Heart right ventricle (tissue), 16 donors: Measurements from ENCODE around the gene ARL13B. TPM values are rescaled to one million over a fixed set of nuclear protein-coding genes. Genes with fewer than 3 reads are reported as not detected.

Source experiments
- ATAC-seq, 8 donors: fragments of 200-7000 bp; cut with Tn5 transposase; one replicate each; pipeline ENCODE4 v1.9.1; 2020; ENCODE audit warnings: mild to moderate bottlenecking in 8 of 8, moderate library complexity in 8 of 8, moderate number of reproducible peaks in 1 of 8
- DNase-seq, 2 donors: peaks; one replicate each; pipeline ENCODE4 v3.0.0-alpha.2; 2020
- H3K27ac ChIP-seq, 10 donors: fragments of 200-600 bp; sonication (generic) in 2 of 10; one replicate each; pipeline versions ENCODE4 v1.5.0 to v1.8.0; 2020 to 2022; ENCODE audit warnings: mild to moderate bottlenecking in 3 of 10
- H3K27me3 ChIP-seq, 7 donors: fragments of 200-600 bp; one replicate each; pipeline ENCODE4 v1.8.0; 2021 to 2022; ENCODE audit warnings: mild to moderate bottlenecking in 2 of 7
- H3K36me3 ChIP-seq, 9 donors: fragments of 200-600 bp; sonication (generic) in 1 of 9; one replicate each; pipeline versions ENCODE4 v1.5.0 to v1.8.0; 2020 to 2022; ENCODE audit warnings: mild to moderate bottlenecking in 2 of 9
- H3K4me1 ChIP-seq, 9 donors: fragments of 200-600 bp; sonication (generic) in 1 of 9; one replicate each; pipeline versions ENCODE4 v1.5.0 to v1.8.0; 2020 to 2022; ENCODE audit warnings: mild to moderate bottlenecking in 4 of 9
- H3K4me3 ChIP-seq, 10 donors: fragments of 200-600 bp; sonication (generic) in 2 of 10; one replicate each; pipeline versions ENCODE4 v1.5.0 to v1.8.0; 2020 to 2022; ENCODE audit warnings: mild to moderate bottlenecking in 7 of 10, moderate library complexity in 2 of 10
- H3K9me3 ChIP-seq, 11 donors: fragments of 200-600 bp in 10 of 11; sonication (generic) in 2 of 11; one replicate each; pipeline versions ENCODE4 v1.5.0 to v1.8.0; 2013 to 2022; ENCODE audit warnings: mild to moderate bottlenecking in 2 of 11, control low read depth in 1 of 11, moderate library complexity in 1 of 11
- WGBS, 2 donors: extraction: QIAGEN DNeasy Blood & Tissue Kit; methylation state at CpG; one replicate each; pipeline ENCODE4 v1.1.7; 2013; ENCODE audit warnings: inconsistent platforms in 1 of 2; 5-methylcytosine and 5-hydroxymethylcytosine counted together
- intact Hi-C, 10 donors: fragments of 100-400 bp; cut with DNase I; formaldehyde crosslinking; loops; one replicate each; pipeline versions ENCODE4 v1.11.1 to v1.14.2; 2022
- long read RNA-seq, 3 donors: library from polyadenylated mRNA; unstranded; transcript quantifications; one replicate each; pipeline ENCODE4 v2.0.0, GENCODE V29; 2020 to 2021
- polyA plus RNA-seq, 2 donors: library from polyadenylated mRNA; stranded (reverse); fragments of 200-250 nt; gene quantifications; one replicate each; pipeline ENCODE4 v1.2.3, GENCODE V29; 2013
- total RNA-seq, 10 donors: library from RNA; stranded (reverse); fragmentation: NEBNext Ultra II Directional in 3 of 10; extraction: Animal tissue kit (Norgen Biotek cat#: 25700) in 3 of 10; gene quantifications; one replicate each; pipeline versions ENCODE4 v1.2.1 to v1.2.4, GENCODE V29; 2021 to 2023
- TF ChIP-seq, protein P1 (sequence below), 9 donors: fragments of 200-600 bp; sonication (generic) in 2 of 9; IDR thresholded peaks; one replicate each; pipeline versions ENCODE4 v1.5.0 to v1.8.0; 2021 to 2022; ENCODE audit warnings: antibody characterized with exemption in 9 of 9, mild to moderate bottlenecking in 5 of 9, moderate library complexity in 1 of 9
- donor health status: Arrhythmogenic right ventricular cardiomyopathy.
- donor health status: ischemic (EF 13 %, LVEDD 7.1; RV severe dilation, severe dysfunction).
- donor health status: healthy with polysubstance abuse.
- donor health status: DM: no; HTN: yes; CAD: no.
- donor health status: DM: no; HTN: no; CAD: no.
- donor health status: ischemic (EF 25% LVEDD 6.9; RV normal size, moderate dysfunction).
- donor health status: ischemic (EF 25% LVEDD 5.7; RV mildly dilated, moderate dysfunction).
- donor health status: healthy.
- donor health status: DM: yes; HTN: yes; CAD: no.
- donor health status: Ischemic cardiomyopathy.
- donor health status: ischemic (EF 35%, LVEDD 5.7; RV mildly dilated, moderate dysfunction).
- donor health status: nonischemic (EF 11% LVEDD 7.7; RV severe dilation, severe dysfunction).
- donor health status: DM: yes; HTN: yes; CAD: no.
- donor health status: PGD.
- donor health status: ischemic (EF 29% LVEDD 5.4; RV normal size, mild dysfunction).
- donor health status: nonischemic (EF 23%, LVEDD 6.1; RV moderate dilation, normal function).

The ARL13B gene
- 1 to 10 TPM; 3.1 to 7.4 (median 4.3) TPM for total RNA-seq
- 1 to 10 TPM; 2.2 to 5.0 TPM for polyA plus RNA-seq
- long read RNA-seq, donor 1, partial matches to known transcripts = 0 of 3 reads
- long read RNA-seq, donor 1, other reads (novel, unspliced or antisense) = 3 of 3 reads
- long read RNA-seq, donor 2, partial matches to known transcripts = 1 of 4 reads
- long read RNA-seq, donor 2, other reads (novel, unspliced or antisense) = 3 of 4 reads
- long read RNA-seq, donor 3, partial matches to known transcripts = 0 of 1 reads
- long read RNA-seq, donor 3, other reads (novel, unspliced or antisense) = 1 of 1 reads

DNA sequence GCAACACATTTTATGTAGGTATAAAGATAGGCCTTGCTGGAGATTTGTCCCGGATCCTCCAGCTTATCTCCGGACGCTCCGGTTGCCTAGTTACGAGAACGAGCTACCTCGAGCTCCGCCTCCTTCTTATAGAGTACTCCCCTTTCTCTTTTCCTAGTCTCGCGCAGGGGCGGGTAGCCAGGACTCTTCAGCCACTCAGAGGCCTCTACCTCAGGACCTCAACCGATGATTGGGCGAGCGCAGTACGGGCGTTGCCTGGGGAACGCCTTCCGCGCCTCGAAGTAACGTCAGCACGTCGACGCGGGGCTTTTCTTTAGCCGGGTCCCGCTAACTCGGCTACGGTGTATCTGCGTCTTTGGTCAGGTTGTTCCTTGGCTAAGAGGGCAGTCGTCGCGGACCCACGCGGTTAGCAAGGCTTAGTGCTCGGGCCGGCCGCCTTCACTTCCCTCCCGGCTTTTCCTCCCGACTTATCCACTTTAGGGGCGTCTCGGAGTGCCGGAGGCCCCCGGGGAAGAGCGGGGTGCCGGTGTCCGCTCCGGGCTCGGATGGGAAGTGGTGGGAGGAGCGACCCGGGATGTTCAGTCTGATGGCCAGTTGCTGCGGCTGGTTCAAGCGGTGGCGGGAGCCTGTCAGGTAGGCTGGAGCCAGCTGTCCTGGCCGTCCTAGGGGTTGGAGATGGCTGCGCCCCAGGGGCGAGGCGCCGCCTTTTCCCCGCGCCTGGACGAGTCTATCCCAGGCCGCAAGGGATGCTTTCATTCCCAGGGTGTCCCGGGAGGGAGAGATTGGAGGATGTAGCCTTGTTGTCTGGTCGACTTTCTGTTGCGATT is at the start of gene ARL13B:
ARL13B (plus strand) TSS at position 306 of the 827 bp plus-strand sequence; CDS start at position 575, 269 bp downstream.
- Histone ChIP-seq H3K27me3 (no peaks in the 10 kb centered on the region), H3K27ac (peak within 1 kb of the TSS; percentile 37 to 95 (median 90)), H3K4me1 (peaks cover 0 to 20% (median 11%) of the 10 kb centered on the region in 9 donors), H3K9me3 (no peaks in the 10 kb centered on the region), H3K36me3 (no peaks in the 10 kb centered on the region), H3K4me3 (peak within 1 kb of the TSS; percentile 63 to 94 (median 78))
- 0 to 1% methylated on average over 66 of the region's 66 CpGs for WGBS, 2 donors
- DNase-seq = peak; percentile 96 to 98
- intact Hi-C loops = loop anchor here in 1 of 10 donors (2.0 kb wide), 1 partner anchor 83 kb away; the partner anchor contains the start of genes DHFR2 and NSUN3
- ATAC-seq = peak; percentile 100
- TF ChIP-seq, protein P1, sequence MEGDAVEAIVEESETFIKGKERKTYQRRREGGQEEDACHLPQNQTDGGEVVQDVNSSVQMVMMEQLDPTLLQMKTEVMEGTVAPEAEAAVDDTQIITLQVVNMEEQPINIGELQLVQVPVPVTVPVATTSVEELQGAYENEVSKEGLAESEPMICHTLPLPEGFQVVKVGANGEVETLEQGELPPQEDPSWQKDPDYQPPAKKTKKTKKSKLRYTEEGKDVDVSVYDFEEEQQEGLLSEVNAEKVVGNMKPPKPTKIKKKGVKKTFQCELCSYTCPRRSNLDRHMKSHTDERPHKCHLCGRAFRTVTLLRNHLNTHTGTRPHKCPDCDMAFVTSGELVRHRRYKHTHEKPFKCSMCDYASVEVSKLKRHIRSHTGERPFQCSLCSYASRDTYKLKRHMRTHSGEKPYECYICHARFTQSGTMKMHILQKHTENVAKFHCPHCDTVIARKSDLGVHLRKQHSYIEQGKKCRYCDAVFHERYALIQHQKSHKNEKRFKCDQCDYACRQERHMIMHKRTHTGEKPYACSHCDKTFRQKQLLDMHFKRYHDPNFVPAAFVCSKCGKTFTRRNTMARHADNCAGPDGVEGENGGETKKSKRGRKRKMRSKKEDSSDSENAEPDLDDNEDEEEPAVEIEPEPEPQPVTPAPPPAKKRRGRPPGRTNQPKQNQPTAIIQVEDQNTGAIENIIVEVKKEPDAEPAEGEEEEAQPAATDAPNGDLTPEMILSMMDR (IDR thresholded peaks at IDR 0.05) = no peak

DNA sequence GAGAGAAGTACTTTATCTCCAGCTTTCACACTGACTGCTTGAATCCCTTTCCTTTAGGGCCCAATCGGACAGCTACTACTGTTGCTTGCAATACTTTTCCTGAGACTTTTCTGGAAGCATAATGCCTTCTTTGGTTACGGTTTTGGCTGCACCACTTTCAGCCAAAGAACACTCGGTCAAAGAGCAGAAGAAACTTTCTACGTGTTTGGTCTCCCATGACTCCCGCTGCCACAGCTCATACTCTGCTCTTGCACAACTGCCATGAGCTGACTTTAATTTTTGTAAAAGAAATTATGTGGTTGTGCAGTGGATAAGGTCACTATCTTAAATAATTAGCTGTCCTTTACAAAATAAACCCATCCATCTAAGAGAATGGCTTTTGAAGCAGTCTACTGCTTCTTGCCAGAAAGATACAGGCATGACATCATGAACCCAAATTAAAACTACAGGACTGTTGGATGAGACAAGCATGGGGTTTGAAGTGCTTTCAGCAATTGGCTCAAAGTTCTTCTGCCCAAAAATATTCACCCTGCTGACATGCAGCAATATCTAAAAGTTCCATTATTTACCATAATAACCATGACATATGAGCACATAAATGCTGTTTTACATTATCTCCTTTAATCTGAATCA is 48.2 kb upstream of the ARL13B start:
- peaks cover 0 to 20% (median 0%) of the 10 kb centered on the region in 9 donors for H3K4me1 ChIP-seq
- intact Hi-C loops = no loop called here
- no peaks in the 10 kb centered on the region for H3K27me3 ChIP-seq
- peak in 1 of 2 donors; percentile 15 for DNase-seq
- peaks cover 0 to 5% (median 0%) of the 10 kb centered on the region in 11 donors for H3K9me3 ChIP-seq
- 92 to 95% methylated on average over 5 of the region's 5 CpGs for WGBS, 2 donors
- peaks cover 0 to 4% (median 0%) of the 10 kb centered on the region in 9 donors for H3K36me3 ChIP-seq
- peak in 5 of 8 donors; percentile 59 to 93 (median 81) for ATAC-seq
- TF ChIP-seq, protein P1 (IDR thresholded peaks at IDR 0.05) = no peak
- H3K27ac ChIP-seq = peak overlapping the region in 2 of 10 donors; percentile 21 to 32
- no peak overlapping the region for H3K4me3 ChIP-seq

DNA sequence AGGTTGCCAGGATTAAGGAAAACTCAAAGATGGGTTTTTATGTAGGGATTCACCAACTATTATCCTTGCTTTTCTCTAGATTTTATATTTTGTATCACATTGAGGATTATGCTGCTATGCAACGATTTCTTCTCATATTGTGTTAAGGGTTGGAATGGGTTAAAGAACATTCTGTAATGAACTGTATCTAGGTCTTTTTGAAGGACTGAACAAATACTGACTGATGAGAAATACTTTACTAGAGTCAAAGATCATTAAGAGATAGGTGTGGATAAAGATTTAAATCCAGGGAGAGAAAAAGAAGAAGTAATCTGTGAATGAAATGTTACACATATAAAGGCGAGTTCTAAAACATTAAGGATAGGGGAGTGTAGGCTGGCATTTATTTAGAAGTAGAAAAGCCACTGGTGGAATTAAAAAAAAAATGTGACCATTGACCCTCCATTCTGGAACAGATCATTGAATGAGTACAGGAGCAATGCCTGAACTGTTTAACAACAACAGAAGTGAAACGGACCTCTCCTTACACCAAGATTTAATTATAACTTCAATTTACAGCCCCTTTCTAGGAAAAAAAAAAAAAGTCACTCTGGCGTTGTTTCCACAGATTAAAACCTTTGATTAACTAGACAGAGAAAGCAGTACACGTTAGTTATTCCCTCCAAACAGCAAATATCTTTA is 45.4 kb upstream of the ARL13B start:
- Histone ChIP-seq H3K4me3 (no peak overlapping the region), H3K27ac (no peak overlapping the region), H3K9me3 (peaks cover 0 to 9% (median 0%) of the 10 kb centered on the region in 11 donors), H3K4me1 (peaks cover 0 to 20% (median 0%) of the 10 kb centered on the region in 9 donors), H3K36me3 (no peaks in the 10 kb centered on the region), H3K27me3 (no peaks in the 10 kb centered on the region)
- DNase-seq (no peak), ATAC-seq (no peak)
- WGBS, 2 donors = 80 to 81% methylated on average over 5 of the region's 5 CpGs
- intact Hi-C loops = no loop called here
- TF ChIP-seq, protein P1 (IDR thresholded peaks at IDR 0.05) = no peak
